Inflammatory macrophage (primary cell): ENCODE results near the gene DEAF1.
"Not testable (repeated sequence)": the region's sequence is repeated elsewhere in the genome, so short reads cannot be mapped to it uniquely, and the experiment has no call there.

Experiments used
- DNase-seq, 2 donors: peaks; one replicate each; pipeline ENCODE4 v3.0.0-alpha.2; 2020 to 2022
- total RNA-seq, 18 experiments: gene quantifications; one replicate each; lab custom pipeline; 2026; ENCODE audit warnings: mixed read lengths in 6 of 18, inconsistent platforms in 2 of 18; lab: John Stamatoyannopoulos, UW

Gene DEAF1
- 7.6 to 21.2 (median 15.4) reads per million in 18 experiments for total RNA-seq

- peak; percentile 99 for DNase-seq
Measured at GRCh38 chr11:694563-695287, at the start of gene DEAF1. DEAF1 (minus strand) TSS chr11:695222; CDS start chr11:695047, 175 bp downstream.

GRCh38 chr11:742571-743201, 47.7 kb upstream of the DEAF1 start:
- no peak for DNase-seq

- DNase-seq = no peak
Measured at GRCh38 chr11:742156-742546, 47.1 kb upstream of the DEAF1 start.

- DNase-seq = not testable (repeated sequence)
Measured at GRCh38 chr11:737899-738298, 42.9 kb upstream of the DEAF1 start.

- no peak for DNase-seq
Measured at GRCh38 chr11:737366-737765, 42.3 kb upstream of the DEAF1 start.

GRCh38 chr11:734541-734940, 39.5 kb upstream of the DEAF1 start:
- not testable (repeated sequence) for DNase-seq

- no peak for DNase-seq
Measured at GRCh38 chr11:733072-733471, 38.0 kb upstream of the DEAF1 start.

GRCh38 chr11:729492-730074, 34.6 kb upstream of the DEAF1 start:
- DNase-seq = no peak

- no peak for DNase-seq
Measured at GRCh38 chr11:728901-729491, 34.0 kb upstream of the DEAF1 start.

- DNase-seq = peak; percentile 60 to 76
Measured at GRCh38 chr11:727859-728748, 33.1 kb upstream of the DEAF1 start.

GRCh38 chr11:727281-727701, 32.3 kb upstream of the DEAF1 start:
- no peak for DNase-seq

- peak; percentile 30 to 52 for DNase-seq
Measured at GRCh38 chr11:726278-727220, 31.5 kb upstream of the DEAF1 start.

GRCh38 chr11:725624-726202, 30.7 kb upstream of the DEAF1 start:
- DNase-seq = no peak

- DNase-seq = no peak
Measured at GRCh38 chr11:724778-725386, 29.9 kb upstream of the DEAF1 start.

- no peak for DNase-seq
Measured at GRCh38 chr11:724049-724777, 29.2 kb upstream of the DEAF1 start.

- peak; percentile 44 to 57 for DNase-seq
Measured at GRCh38 chr11:723120-723883, 28.3 kb upstream of the DEAF1 start.

- DNase-seq = no peak
Measured at GRCh38 chr11:722346-722811, 27.4 kb upstream of the DEAF1 start.

- DNase-seq = peak; percentile 38 to 61
Measured at GRCh38 chr11:721741-722345, 26.8 kb upstream of the DEAF1 start.
